ENCODE data around the gene CSKMT.
"Not testable (repeated sequence)": the region's sequence is repeated elsewhere in the genome, so short reads cannot be mapped to it uniquely, and the experiment has no call there.

The CSKMT gene

DNA sequence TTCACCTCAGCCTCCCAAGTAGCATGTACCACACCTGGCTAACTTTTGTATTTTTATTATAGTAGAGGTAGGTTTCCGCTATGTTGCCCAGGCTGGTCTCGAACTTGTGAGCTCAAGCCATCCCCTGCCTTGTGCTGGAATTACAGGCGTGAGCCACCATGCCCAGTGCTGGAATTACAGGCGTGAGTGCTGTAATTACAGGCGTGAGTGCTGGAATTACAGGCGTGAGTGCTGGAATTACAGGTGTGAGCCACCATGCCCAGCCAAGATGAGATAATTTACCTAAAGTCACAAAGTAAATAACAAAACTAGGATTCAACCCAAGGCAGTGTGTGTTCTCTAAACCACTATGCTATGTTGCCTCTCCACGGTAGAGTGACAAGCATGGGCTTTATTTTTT lies 17.4 kb downstream of the CSKMT start:
- DNase-seq (ENCODE audit: low spot score): no peak
- TF ChIP-seq, protein P1, sequence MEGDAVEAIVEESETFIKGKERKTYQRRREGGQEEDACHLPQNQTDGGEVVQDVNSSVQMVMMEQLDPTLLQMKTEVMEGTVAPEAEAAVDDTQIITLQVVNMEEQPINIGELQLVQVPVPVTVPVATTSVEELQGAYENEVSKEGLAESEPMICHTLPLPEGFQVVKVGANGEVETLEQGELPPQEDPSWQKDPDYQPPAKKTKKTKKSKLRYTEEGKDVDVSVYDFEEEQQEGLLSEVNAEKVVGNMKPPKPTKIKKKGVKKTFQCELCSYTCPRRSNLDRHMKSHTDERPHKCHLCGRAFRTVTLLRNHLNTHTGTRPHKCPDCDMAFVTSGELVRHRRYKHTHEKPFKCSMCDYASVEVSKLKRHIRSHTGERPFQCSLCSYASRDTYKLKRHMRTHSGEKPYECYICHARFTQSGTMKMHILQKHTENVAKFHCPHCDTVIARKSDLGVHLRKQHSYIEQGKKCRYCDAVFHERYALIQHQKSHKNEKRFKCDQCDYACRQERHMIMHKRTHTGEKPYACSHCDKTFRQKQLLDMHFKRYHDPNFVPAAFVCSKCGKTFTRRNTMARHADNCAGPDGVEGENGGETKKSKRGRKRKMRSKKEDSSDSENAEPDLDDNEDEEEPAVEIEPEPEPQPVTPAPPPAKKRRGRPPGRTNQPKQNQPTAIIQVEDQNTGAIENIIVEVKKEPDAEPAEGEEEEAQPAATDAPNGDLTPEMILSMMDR (conservative IDR thresholded peaks at IDR 0.05; ENCODE audit: low read depth): no peak
- ChIA-PET CTCF (interaction anchor here (2.5 kb wide), 1 partner anchor 12 kb away, joined by 17 read pairs; no protein-coding TSS in a partner anchor), POLR2A (ENCODE audit: low non-redundant PET) (no interaction called here)
- H3K27ac ChIP-seq: no peak overlapping the region

DNA sequence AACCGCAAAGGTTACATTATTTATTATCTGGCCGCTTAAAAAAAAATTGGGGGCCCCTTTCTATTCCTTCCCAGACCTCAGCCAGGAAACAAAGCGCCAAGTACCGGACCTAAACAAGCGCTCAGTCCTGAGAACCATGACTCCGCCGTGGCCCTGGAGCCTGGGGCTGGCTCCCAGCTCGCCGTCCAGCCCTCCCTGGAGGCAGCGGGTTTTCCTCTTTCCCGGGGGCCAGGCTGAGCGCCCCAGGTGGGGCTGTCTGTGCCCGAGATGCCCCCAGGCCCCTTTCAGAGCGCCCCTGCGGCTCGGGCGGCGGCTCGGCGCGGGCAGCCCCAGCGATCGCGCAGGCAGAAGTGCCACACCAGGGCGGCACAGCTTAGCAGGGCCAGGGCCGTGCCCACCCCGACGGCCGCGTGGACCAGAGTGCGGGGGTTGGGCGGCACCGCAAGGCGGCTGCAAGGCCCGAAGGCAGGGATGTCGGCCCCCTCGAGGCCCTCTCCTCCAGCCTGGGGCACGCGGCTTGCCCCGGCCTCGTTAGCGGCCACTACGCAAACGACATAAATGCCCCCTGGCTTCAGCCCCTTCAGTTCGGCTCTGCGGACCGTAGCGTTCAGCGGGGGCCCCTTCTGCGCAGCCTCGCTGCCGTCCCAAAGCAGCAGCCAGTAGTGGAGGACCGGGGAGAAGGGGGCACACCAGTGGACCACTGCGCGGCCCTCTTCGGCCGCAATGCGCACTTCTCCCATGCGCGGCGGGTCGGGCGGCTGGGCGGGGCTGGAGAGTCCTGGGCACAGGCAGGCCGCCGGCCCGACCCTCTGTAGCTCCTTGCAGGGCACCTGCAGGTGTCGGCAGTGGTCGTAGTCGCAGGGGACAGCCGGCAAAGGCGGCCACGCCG lies 22.6 kb downstream of the CSKMT start:
- DNase-seq (ENCODE audit: low spot score): no peak
- no peak overlapping the region for H3K27ac ChIP-seq
- TF ChIP-seq, protein P1 (conservative IDR thresholded peaks at IDR 0.05; ENCODE audit: low read depth): no peak
- ChIA-PET POLR2A (ENCODE audit: low non-redundant PET) (no interaction called here), CTCF (interaction anchor here (0.6 kb wide), 1 partner anchor 38 kb away, joined by 3 read pairs; no protein-coding TSS in a partner anchor)

DNA sequence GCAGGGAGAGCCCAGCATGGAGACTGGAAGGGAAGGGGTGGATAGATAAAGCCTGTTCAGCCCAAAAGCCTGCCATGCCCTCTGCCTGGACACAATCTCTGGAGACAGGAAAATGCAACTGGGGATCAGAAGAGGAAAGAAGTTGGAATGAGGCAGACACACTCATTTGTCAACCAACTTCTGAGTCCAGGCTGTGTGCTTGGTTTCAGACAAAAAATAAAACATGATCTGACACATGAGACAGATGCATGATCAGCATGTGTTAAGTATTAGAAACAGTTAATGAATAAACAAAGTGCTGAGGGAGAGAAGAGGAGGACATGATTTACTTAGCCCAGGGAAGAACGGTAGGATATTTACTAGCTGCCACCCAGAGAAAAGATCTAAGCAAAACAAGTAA lies 23.4 kb downstream of the CSKMT start:
- no peak overlapping the region for H3K27ac ChIP-seq
- DNase-seq (ENCODE audit: low spot score): no peak
- POLR2A ChIA-PET (ENCODE audit: low non-redundant PET): no interaction called here
- CTCF ChIA-PET: no interaction called here
- TF ChIP-seq, protein P1 (conservative IDR thresholded peaks at IDR 0.05; ENCODE audit: low read depth): no peak

DNA sequence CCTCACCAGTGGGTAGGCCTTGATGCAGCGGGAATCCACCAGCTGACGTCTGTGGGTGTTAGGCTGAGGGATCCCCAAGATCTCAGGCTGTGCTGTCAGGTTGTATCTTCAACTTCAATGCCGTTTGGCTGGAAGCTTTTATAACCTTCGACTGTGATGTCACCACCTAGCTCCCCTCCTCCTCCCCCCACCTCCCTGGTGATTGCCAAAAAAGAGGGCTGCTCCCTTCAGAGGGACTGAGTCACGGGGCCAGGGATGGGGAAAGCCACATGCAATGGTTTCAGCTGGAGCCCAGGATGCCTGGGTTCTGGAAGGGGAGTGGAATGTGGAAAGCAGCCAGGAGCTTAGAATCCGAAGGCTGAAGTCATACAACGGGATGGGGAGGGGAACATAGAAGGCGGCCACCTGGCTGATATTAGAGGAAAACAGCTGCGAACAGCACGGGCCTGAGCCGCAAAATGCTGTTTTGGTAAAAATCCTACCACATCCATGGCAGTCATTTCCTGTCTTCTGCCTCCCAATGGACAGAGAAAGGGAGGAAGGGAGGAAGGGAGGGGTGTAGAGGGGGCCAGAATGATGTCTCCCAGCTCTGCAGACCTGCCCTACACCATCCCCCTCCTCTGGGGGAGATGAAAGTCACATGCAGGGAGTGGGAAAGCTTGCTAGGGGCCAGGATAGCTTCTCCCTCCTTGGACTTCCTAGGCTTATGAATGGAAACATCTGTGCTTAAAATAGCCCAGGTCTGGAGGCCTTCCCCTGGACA lies 24.5 kb downstream of the CSKMT start, which contains the start of gene LRRN4CL:
Gene LRRN4CL, minus strand, starts transcription at position 110 of the 763 bp plus-strand sequence. CDS start 1,022 bp downstream, outside the sequence.
- CTCF ChIA-PET: interaction anchor here (0.6 to 1.9 kb wide), 3 partner anchors 9 to 97 kb away, joined by 3 to 8 read pairs (median 3); no protein-coding TSS in a partner anchor
- peak within 1 kb of the TSS; percentile 70 for H3K27ac ChIP-seq
- DNase-seq (ENCODE audit: low spot score): peak; percentile 61
- TF ChIP-seq, protein P1 (conservative IDR thresholded peaks at IDR 0.05; ENCODE audit: low read depth): no peak
- POLR2A ChIA-PET (ENCODE audit: low non-redundant PET): interaction anchor here (0.7 to 1.1 kb wide), 2 partner anchors 44 to 166 kb away, joined by 3 to 4 read pairs; no protein-coding TSS in a partner anchor

DNA sequence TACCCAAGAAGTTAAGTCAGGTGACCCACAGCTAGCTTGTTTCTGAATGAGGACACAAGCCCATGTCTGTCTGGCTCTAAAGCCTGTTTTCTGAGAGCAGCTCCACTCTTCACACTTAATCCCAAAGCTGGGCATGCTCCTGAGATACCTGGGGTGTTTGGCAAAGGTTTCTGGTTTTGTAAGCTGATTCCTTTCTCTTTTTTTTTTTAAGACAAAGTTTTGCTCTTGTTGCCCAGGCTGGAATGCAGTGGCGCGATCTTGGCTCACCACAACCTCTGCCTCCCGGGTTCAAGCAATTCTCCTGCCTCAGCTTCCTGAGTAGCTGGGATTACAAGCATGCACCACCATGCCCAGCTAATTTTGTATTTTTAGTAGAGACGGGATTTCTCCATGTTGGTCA lies 28.5 kb downstream of the CSKMT start:
- CTCF ChIA-PET: interaction anchor here (0.6 to 1.8 kb wide), 3 partner anchors 12 to 24 kb away, joined by 6 to 17 read pairs (median 7); partner anchors contain the start of genes BSCL2 and GNG3
- POLR2A ChIA-PET (ENCODE audit: low non-redundant PET); DNase-seq (ENCODE audit: low spot score): not testable (repeated sequence)
- H3K27ac ChIP-seq: peak overlapping the region; percentile 54

DNA sequence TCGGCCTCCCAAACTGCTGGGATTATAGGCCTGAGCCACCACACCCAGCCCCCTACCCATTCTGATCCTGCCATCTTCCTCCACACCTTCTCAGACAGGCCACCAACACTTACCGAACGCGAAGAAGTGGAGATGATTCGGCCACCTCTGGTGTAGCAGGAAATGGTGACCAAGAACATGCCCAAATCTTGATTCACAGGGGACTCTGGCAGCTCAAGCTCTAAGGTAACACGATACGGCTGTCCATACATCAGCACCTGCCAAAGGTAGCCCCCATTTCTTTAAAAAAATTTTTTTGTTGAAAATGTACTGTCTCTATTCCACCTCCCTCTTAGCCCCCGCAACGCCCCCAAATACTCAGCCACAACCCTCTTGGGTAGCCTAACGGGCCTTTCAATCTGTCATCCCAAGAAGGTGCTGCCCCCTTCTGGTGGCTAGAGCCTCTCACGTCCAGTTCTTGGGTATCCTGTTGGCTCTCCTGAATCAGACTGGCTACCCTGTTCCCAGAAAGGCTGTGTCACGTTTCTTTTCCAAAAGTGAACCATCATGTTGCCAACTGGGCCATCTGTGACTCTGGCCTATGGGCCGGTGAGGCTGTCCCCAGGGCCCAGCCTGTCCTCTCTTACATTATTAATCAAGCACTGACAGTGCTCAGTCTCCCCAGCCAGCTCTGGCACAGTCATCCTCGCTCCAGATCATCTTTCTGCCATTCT lies 29.5 kb downstream of the CSKMT start:
- H3K27ac ChIP-seq: peak overlapping the region; percentile 54
- DNase-seq (ENCODE audit: low spot score): no peak
- ChIA-PET POLR2A (ENCODE audit: low non-redundant PET) (no interaction called here), CTCF (interaction anchor here (0.6 to 1.8 kb wide), 4 partner anchors 12 to 18 kb away, joined by 3 to 17 read pairs (median 5); partner anchors contain the start of genes BSCL2 and GNG3)
- TF ChIP-seq, protein P1 (conservative IDR thresholded peaks at IDR 0.05; ENCODE audit: low read depth): peak; percentile 74

All from RWPE1 (cell line).